Omental fat pad (tissue), 4 donors: ENCODE measurements around the gene PPP1R16B. TPM values are rescaled to one million over a fixed set of nuclear protein-coding genes. Genes with fewer than 3 reads are reported as not detected.

Experiments
- ATAC-seq: fragments of 150-250 bp; one replicate; pipeline ENCODE4 v1.9.1; 2016; ENCODE audit warnings: mild to moderate bottlenecking, moderate library complexity; ENCODE audit not compliant: low FRiP score
- DNase-seq: peaks from one replicate; pipeline ENCODE4 v3.0.0-alpha.2; 2019; ENCODE audit warnings: low spot score
- CTCF ChIP-seq, 3 donors: fragments of 450-650 bp; IDR thresholded peaks; one replicate each; pipeline ENCODE4 v1.5.1; 2016 to 2017; ENCODE audit warnings: antibody characterized with exemption in 3 of 3, mild to moderate bottlenecking in 3 of 3, moderate library complexity in 2 of 3
- total RNA-seq, 4 donors: library from RNA; depleted of rRNA; stranded (reverse); fragments of >200 nt; gene quantifications; one replicate each; pipeline ENCODE4 v1.1.0, GENCODE V29; 2016

Gene PPP1R16B
- total RNA-seq, 4 donors from 2014 or later = 7.1 to 48.4 (median 21.6) TPM

- TF ChIP-seq CTCF (IDR thresholded peaks at IDR 0.05) = no peak
- no peak for DNase-seq
- no peak for ATAC-seq
Observed at GRCh38 chr20:38881806-38882440, 76.4 kb downstream of the PPP1R16B start.

- DNase-seq = no peak
- TF ChIP-seq CTCF (IDR thresholded peaks at IDR 0.05) = no peak
Observed at GRCh38 chr20:38882600-38882999, 77.1 kb downstream of the PPP1R16B start.

GRCh38 chr20:38883081-38883980 lies 77.8 kb downstream of the PPP1R16B start:
- DNase-seq (no peak), ATAC-seq (no peak)
- no peak for TF ChIP-seq CTCF (IDR thresholded peaks at IDR 0.05)

More at GRCh38 chr20:38882600-38882999, 77.1 kb downstream of the PPP1R16B start:
- no peak for ATAC-seq

- TF ChIP-seq CTCF (IDR thresholded peaks at IDR 0.05) = no peak
- no peak for ATAC-seq
- no peak for DNase-seq
Observed at GRCh38 chr20:38883981-38884733, 78.7 kb downstream of the PPP1R16B start.

- no peak for ATAC-seq
Observed at GRCh38 chr20:38885357-38885756, 79.9 kb downstream of the PPP1R16B start.

More at GRCh38 chr20:38885357-38885756, 79.9 kb downstream of the PPP1R16B start:
- TF ChIP-seq CTCF (IDR thresholded peaks at IDR 0.05) = no peak
- no peak for DNase-seq
